NCI-H1092 (cell line): Measurements from ENCODE around the gene VIPR1.
A peak's percentile ranks its signal among the peaks of the same experiment; 100 is the strongest.

Source experiments
- DNase-seq: peaks from one replicate; lab custom pipeline; 2025; lab: John Stamatoyannopoulos, UW

VIPR1 gene

GRCh38 chr3:42502429-42503250 is at the start of gene VIPR1:
VIPR1 (plus strand) TSS chr3:42502643; CDS start chr3:42502736, 93 bp downstream.
- peak; percentile 22 for DNase-seq

GRCh38 chr3:42456211-42456610 is 46.2 kb upstream of the VIPR1 start:
- no peak for DNase-seq

- DNase-seq = no peak
Measured at GRCh38 chr3:42459151-42459550, 43.3 kb upstream of the VIPR1 start.

GRCh38 chr3:42461762-42462161 is 40.7 kb upstream of the VIPR1 start:
- DNase-seq = no peak

GRCh38 chr3:42463093-42463492 is 39.4 kb upstream of the VIPR1 start:
- DNase-seq = no peak

- no peak for DNase-seq
Measured at GRCh38 chr3:42468111-42468510, 34.3 kb upstream of the VIPR1 start.

GRCh38 chr3:42472555-42472954 is 29.9 kb upstream of the VIPR1 start:
- DNase-seq = no peak

- no peak for DNase-seq
Measured at GRCh38 chr3:42473083-42473932, 29.1 kb upstream of the VIPR1 start.

- no peak for DNase-seq
Measured at GRCh38 chr3:42476225-42477125, 26.0 kb upstream of the VIPR1 start.

GRCh38 chr3:42477696-42478095 is 24.7 kb upstream of the VIPR1 start:
- no peak for DNase-seq

- DNase-seq = no peak
Measured at GRCh38 chr3:42478830-42479229, 23.6 kb upstream of the VIPR1 start.

- no peak for DNase-seq
Measured at GRCh38 chr3:42486814-42487565, 15.5 kb upstream of the VIPR1 start.

- no peak for DNase-seq
Measured at GRCh38 chr3:42488687-42489086, 13.8 kb upstream of the VIPR1 start.

- no peak for DNase-seq
Measured at GRCh38 chr3:42489116-42489936, 13.1 kb upstream of the VIPR1 start.

GRCh38 chr3:42489937-42490227 is 12.6 kb upstream of the VIPR1 start:
- no peak for DNase-seq

GRCh38 chr3:42490243-42490642 is 12.2 kb upstream of the VIPR1 start:
- DNase-seq = no peak

- DNase-seq = no peak
Measured at GRCh38 chr3:42491881-42492507, 10.4 kb upstream of the VIPR1 start.

- DNase-seq = no peak
Measured at GRCh38 chr3:42492508-42493080, 9.8 kb upstream of the VIPR1 start.

- DNase-seq = no peak
Measured at GRCh38 chr3:42493126-42493797, 9.2 kb upstream of the VIPR1 start.
